Epithelial cell of proximal tubule (primary cell): ENCODE results near the gene GLP2R. TPM values are rescaled to one million over a fixed set of nuclear protein-coding genes. Genes with fewer than 3 reads are reported as not detected.

Experiments
- DNase-seq: peaks from one replicate; pipeline ENCODE4 v3.0.0-alpha.2; 2011; ENCODE audit warnings: low read depth
- H3K4me3 ChIP-seq: 2 replicates; pipeline ENCODE4 v1.5.1; 2011; ENCODE audit warnings: low read depth, mild to moderate bottlenecking, low read length
- total RNA-seq: library from RNA; depleted of rRNA; stranded (reverse); fragments of >200 nt; gene quantifications from 2 replicates; pipeline ENCODE4 v1.2.3, GENCODE V29; 2015
- TF ChIP-seq, protein P1 (sequence below): conservative IDR thresholded peaks from 2 replicates; pipeline ENCODE4 v1.5.1; 2012; ENCODE audit warnings: low read depth, mild to moderate bottlenecking, low read length

GLP2R gene
- total RNA-seq, 1 donor from 2014 or later: 0.23 TPM

DNA sequence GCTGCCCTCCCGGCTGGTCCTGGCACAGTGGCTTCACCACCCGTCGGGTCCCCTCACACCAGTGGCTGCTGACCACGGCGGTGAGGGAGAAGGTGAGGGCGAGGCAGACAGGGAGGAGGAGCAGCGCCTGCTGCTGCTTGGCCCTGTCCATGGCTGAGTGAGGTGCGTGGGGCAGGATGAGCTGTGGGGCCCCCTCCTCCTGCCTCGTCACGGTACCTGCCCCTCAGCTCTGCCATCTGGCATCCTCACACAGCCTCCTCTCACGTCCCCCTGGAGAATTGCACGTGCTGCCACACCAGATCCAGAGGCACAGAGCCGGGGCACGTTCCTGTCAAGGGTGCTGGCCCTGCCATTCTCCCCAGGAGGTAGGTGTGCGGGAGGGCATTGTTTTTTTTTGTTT lies 3.8 kb upstream of the GLP2R start, which contains the start of gene GSG1L2:
GSG1L2 (minus strand) TSS at position 159 of the 400 bp plus-strand sequence; CDS start at position 151, 8 bp downstream.
- DNase-seq: no peak
- H3K4me3 ChIP-seq: no peak within 1 kb of the TSS
- TF ChIP-seq, protein P1, sequence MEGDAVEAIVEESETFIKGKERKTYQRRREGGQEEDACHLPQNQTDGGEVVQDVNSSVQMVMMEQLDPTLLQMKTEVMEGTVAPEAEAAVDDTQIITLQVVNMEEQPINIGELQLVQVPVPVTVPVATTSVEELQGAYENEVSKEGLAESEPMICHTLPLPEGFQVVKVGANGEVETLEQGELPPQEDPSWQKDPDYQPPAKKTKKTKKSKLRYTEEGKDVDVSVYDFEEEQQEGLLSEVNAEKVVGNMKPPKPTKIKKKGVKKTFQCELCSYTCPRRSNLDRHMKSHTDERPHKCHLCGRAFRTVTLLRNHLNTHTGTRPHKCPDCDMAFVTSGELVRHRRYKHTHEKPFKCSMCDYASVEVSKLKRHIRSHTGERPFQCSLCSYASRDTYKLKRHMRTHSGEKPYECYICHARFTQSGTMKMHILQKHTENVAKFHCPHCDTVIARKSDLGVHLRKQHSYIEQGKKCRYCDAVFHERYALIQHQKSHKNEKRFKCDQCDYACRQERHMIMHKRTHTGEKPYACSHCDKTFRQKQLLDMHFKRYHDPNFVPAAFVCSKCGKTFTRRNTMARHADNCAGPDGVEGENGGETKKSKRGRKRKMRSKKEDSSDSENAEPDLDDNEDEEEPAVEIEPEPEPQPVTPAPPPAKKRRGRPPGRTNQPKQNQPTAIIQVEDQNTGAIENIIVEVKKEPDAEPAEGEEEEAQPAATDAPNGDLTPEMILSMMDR: no peak

DNA sequence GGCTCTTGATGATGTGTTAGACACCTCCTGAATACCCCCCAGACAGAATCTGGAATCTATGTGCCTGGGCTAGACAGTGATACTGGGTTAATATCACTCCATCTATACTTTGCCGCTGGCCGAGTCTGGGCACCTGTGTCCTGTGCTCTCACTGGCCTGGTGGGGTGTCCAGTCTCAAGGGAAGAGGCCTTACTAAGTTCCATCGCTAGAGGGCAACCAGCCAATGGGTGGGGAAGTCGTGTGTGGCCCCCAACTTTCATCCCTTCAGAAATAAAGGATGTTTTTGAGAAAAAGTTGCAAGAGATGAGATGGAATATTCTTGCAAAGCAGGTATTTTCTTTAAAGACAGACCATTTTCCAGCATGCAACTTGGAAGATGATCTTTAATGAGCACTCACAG lies 1.6 kb upstream of the GLP2R start:
- H3K4me3 ChIP-seq: no peak overlapping the region
- TF ChIP-seq, protein P1: peak; percentile 24
- no peak for DNase-seq

DNA sequence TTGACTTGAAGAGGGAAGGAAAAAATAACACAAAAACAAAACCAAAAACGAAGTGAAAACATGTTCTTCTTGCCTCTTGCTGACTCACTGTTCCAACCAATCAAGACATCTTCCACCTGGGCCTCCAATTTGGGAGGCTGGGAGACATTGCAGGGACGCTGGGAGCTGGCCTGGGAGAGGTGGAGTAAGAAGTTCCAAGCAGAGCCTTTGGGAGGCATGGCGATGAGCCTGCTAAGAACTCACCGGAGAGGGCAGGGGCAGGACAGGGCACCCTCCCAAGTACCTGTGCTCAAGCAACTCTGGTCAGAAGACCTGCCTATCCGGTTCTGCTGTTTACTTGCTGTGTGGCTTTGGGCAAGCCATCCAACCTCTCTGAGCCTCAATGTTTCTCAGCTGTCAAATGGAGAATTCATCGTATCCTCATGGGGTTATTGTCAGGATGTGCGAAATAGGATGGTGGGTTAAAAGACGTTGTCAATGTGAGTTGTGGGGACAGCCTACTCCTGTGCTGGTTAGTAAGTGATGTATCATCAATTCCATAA lies 856 bp upstream of the GLP2R start:
- TF ChIP-seq, protein P1: no peak
- DNase-seq: no peak
- H3K4me3 ChIP-seq: no peak overlapping the region

DNA sequence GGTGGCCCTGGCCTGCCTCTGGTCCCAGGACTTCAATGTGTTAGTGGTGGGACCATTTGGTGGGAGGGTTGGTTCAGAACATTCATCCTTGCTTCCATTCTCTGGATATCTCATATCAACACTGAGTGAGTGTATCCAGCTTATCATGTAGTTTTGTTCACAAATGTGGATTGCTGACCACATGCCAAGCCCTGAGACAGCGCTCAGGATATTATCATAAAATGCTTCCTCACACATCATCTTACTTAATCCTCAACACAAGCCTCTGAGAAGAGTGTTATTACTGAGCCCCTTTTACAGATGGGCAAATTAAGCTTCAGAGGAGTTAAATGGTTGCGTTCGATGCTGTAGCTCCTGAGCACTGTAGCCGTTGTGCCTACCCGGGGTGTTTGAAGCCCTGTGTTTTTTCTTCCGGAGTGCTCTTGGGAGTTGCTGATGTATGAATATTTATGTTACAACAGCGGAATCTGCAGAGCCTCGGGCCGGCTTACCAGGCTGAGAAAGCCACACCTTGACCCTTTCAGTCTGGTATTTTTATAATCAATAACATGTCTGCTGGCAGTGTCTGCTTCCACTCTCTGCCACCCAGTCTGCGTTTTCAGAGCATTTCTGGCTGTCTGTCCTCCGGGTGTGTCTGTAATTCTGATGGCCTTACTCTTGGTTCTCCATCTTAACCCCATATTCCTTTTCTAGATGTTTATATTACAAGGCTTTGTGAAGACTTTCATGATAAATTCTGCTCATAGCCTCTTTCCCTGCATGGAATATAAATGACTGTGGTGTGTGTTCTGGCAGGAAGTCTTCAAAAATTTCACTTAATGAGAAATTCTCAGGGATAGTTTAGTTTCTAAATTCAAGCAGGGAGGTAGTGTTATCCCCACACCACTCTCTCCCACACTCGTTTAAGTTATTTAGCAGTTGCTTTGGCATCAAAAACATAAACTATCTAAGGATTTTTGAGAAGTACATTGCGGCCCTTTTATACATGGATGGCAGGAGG lies 2.9 kb downstream of the GLP2R start:
- DNase-seq: no peak
- H3K4me3 ChIP-seq: no peak overlapping the region
- TF ChIP-seq, protein P1: no peak

DNA sequence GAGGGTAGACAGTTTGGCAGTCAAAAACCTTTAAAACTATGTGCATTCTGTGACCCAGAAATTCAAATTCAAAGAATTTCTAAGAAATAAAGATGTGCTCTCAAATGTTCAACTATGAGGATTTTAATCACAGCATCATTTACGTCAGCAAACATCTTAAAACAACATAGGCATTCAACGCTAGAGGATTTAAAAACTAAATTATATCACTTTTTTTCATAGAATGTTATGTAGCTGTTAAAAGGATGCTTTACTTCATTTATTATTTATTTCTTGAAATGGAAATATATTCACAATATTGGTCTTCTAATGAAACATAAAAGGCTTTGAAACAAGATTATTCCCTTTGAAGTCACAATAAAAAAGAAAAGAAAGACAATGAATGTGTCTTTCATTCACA lies 3.6 kb downstream of the GLP2R start:
- TF ChIP-seq, protein P1: no peak
- no peak for DNase-seq
- no peak overlapping the region for H3K4me3 ChIP-seq

DNA sequence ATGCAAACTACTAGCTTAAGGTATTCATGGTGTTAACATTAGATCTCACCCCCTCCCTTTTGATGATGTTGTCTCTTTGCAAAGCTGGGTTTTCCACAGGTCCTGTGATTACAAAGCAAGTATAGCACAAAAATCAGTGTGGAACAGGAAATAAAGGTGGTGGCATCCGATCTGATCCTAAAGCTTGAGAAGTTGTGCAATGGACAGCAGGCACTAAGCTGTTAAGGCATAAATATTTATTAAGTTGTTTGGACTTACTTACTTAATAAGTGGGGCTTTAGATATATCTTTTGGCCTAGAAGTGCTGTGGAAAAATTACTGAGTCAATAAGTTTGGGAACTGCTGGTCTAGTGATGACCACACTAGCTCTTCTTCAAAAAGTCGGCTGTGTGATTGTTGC lies 5.0 kb downstream of the GLP2R start:
- H3K4me3 ChIP-seq: no peak overlapping the region
- DNase-seq: no peak
- TF ChIP-seq, protein P1: no peak

DNA sequence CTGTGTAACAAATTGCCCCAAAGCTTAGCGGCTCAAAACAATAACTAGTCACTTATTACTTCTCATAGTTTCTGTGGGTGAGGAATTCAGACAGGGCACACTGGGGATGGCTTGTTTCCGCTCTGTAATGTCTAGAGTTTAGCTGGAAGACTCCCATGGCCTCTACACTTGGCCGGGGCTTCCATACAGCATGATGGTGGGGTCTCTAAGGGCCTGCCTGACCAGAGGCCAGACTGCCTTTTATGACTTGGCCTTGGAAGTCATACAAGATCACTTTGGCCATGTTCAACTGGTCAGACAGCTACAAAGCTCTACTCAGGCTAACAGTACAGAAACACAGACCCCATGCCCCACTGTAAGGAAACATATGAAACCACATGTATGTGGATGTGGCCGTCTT lies 8.2 kb downstream of the GLP2R start:
- H3K4me3 ChIP-seq: no peak overlapping the region
- TF ChIP-seq, protein P1: no peak
- DNase-seq: no peak
